Measurements from ENCODE around the gene STPG1. TPM values are rescaled to one million over a fixed set of nuclear protein-coding genes. Genes with fewer than 3 reads are reported as not detected.

The STPG1 gene
- total and polyA plus RNA-seq, 9 of the 15 experiments (the other 6 are each of a cell fraction or from before 2014, with no cell fraction given): 5.0 to 11.9 (median 8.3) TPM

DNA sequence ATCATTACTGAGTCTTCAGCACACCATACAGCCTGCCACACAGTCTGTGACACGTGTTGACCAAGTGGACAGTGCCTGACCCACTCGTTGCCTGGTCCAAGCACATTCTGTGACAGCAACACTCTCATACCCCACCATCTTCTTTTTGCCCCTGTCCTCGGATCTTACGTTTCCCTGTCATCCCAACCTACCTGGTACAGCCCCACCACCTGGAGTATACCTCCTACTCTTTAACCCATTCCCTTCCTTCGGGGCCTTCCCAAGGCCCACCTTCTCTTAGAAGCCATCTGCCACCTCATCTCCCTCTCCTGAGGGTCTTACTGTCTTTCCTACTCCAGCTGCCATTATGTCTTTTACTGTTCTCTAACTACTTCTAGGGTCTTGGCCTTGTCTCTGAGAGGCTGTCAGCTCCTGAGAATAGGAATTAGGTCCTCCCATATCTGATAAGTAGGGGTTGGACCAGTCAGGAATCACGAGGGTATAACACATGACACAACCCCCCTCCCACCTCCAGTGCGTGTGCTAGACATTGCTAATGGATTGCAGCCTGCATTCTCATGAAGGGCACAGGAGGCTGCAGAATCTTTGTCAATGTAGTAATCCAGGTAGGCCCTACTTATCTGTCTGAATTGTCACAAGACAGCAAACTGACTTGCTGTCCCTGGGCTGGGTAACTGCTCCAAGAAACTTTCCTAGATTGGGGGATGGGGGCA lies 81.5 kb downstream of the STPG1 start (continued):
- no peak for TF ChIP-seq ZNF668 (CRISPR knock-in tag; IDR thresholded peaks at IDR 0.05)
- no peak for TF ChIP-seq CREBBP (IDR thresholded peaks at IDR 0.05; ENCODE audit: low read depth, low read length)
- no peak for TF ChIP-seq CTBP1 (IDR thresholded peaks at IDR 0.05; ENCODE audit: borderline replicate concordance)
- TF ChIP-seq ZBTB17 (CRISPR knock-in tag; IDR thresholded peaks at IDR 0.05): peak; percentile 99

DNA sequence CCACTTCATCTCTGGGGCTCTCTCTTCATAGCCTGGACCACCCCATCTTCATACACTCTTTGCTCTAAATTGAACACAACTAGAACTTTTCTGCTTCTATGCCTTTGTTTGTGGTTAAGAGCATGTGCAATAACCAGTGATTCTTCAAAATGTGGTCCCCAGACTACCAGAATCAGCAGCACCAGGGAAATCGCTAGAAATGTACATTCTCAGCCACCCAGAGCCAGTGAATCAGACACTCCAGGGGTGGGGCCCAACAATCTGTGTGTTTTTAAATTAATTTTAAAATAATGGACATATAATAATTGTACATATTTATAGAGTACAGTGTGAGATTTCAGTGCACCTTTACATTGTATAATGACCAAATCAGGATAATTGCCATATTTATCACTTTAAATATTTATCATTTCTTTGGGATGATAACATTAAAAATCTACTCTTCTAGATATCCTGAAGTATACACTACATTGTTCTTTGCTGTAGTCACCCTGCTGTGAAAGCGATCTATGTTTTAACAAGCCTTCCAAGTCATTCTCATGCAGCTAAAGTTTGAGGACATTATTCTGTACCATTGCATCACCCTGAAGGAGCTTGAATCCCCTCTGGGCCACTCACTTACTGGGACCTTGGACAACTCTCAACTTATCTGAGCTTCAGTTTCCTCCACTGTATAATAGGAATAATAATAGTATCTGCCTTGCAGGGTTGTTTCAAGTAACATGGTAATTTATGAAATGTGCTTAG lies 83.6 kb downstream of the STPG1 start:
- Histone ChIP-seq H3K9ac (ENCODE audit: insufficient read depth in 1 of 2, low read depth in 2 of 2, low read length in 2 of 2) (no peak overlapping the region), H3K9me1 (ENCODE audit: control insufficient read depth, insufficient read depth, low read length) (no peaks in the 10 kb centered on the region), H3K27me3 (ENCODE audit: control insufficient read depth in 2 of 2, insufficient read depth in 2 of 2, low read length in 2 of 2) (peaks cover 16 to 61% of the 10 kb centered on the region in 2 experiments), H3K9me3 (replicated peaks; ENCODE audit: control insufficient read depth, insufficient read depth, low read depth, low read length) (no peaks in the 10 kb centered on the region), H3K79me2 (ENCODE audit: control insufficient read depth, insufficient read depth, low read length) (no peaks in the 10 kb centered on the region), H2AFZ (ENCODE audit: low read depth, low read length) (no peak overlapping the region), H3K4me1 (replicated peaks in 1 of 2; ENCODE audit: control insufficient read depth in 2 of 2, insufficient read depth in 2 of 2, low read length in 2 of 2) (no peaks in the 10 kb centered on the region; a peak in 1 of 5 replicates), H3K4me2 (ENCODE audit: insufficient read depth, low read length) (no peak overlapping the region), H3K4me3 (no peak overlapping the region), H3K36me3 (ENCODE audit: control insufficient read depth, insufficient read depth, low read length) (no peaks in the 10 kb centered on the region), H4K20me1 (replicated peaks; ENCODE audit: control insufficient read depth, insufficient read depth, low read length) (0 out of 2 replicates have a peak, but pooled peaks cover 9% of the 10 kb centered on the region), H3K27ac (ENCODE audit: extremely low read depth, low read depth, low read length) (no peak overlapping the region)
- 15% methylated on average over 2 of the region's 2 CpGs for whole genome bisulfite sequencing (ENCODE audit: insufficient coverage, low coverage, missing lambda C conversion rate)
- no peak for TF ChIP-seq MCM2 (IDR thresholded peaks at IDR 0.05; ENCODE audit: low read depth)
- TF ChIP-seq CEBPG (CRISPR knock-in tag; IDR thresholded peaks at IDR 0.05): no peak
- TF ChIP-seq CEBPG (tag; conservative IDR thresholded peaks at IDR 0.05 in 1 of 2, IDR thresholded peaks at IDR 0.05 in 1 of 2): peak; percentile 30 to 74; a peak in 2 of 4 replicates
- TF ChIP-seq, protein P1, sequence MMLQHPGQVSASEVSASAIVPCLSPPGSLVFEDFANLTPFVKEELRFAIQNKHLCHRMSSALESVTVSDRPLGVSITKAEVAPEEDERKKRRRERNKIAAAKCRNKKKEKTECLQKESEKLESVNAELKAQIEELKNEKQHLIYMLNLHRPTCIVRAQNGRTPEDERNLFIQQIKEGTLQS (IDR thresholded peaks at IDR 0.05): peak; percentile 49; the same call in 1 of the 2 replicates
- TF ChIP-seq, protein P1 (CRISPR knock-in tag; conservative IDR thresholded peaks at IDR 0.05): no peak
- POLR2A ChIA-PET: interaction anchor here (0.6 to 2.3 kb wide), 3 partner anchors 8 to 48 kb away, joined by 3 to 6 read pairs (median 6); partner anchors contain the start of gene GRHL3
- CTCF ChIA-PET (ENCODE audit: low intra/inter-chr PET ratio): no interaction called here
- DNase-seq (ENCODE audit: extremely low read depth in 1 of 4, low spot score in 3 of 4) (no peak), ATAC-seq (no peak), FAIRE-seq (no peak)
- intact Hi-C loops (cut with micrococcal nuclease) (no loop called here), in situ Hi-C loops (cut with MboI) (no loop called here)
- no TSS peak for BruUV-seq (replicated peaks)
